Measurements from ENCODE around the gene MSH3. TPM values are rescaled to one million over a fixed set of nuclear protein-coding genes. Genes with fewer than 3 reads are reported as not detected.
"Not testable (repeated sequence)": the region's sequence is repeated elsewhere in the genome, so short reads cannot be mapped to it uniquely, and the experiment has no call there.

The MSH3 gene
- total RNA-seq, 1 donor from 2014 or later, result 10.4 TPM

DNA sequence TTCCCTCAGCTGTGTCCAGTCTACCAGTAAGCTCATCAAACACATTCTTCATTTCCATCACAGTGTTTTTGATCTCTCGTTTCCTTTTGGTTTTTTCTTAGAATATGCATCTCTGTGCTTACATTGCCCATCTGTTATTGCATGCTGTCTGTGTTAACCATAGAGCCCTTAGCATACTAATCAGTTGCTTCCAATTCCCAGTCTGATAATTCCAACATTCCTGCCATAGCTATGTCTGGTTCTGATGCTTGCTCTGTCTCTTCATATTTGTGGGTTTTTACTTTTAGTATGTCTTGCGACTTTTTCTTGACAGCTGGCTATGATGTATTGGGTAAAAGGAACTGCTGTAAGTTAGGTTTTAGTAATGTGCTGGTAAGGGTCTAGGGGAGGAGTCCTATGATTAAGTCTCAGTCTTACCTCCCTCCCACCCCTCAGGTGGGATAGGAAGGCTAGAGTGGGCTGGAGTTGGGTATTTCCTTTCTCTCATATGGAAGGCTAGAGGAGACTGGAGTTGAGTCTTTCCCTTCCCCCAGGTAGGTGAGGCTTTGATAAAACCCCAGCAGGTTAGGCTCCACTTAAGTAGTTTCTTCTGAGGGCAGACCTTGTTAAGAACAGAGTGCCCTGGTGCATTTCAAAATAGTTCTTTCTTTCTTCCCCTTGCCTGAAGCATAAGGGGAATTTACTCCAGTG is 206.6 kb downstream of the MSH3 start:
- intact Hi-C loops (cut with DNase I), result no loop called here
- ATAC-seq, result no peak
- no peak for DNase-seq (ENCODE audit: missing footprints)

DNA sequence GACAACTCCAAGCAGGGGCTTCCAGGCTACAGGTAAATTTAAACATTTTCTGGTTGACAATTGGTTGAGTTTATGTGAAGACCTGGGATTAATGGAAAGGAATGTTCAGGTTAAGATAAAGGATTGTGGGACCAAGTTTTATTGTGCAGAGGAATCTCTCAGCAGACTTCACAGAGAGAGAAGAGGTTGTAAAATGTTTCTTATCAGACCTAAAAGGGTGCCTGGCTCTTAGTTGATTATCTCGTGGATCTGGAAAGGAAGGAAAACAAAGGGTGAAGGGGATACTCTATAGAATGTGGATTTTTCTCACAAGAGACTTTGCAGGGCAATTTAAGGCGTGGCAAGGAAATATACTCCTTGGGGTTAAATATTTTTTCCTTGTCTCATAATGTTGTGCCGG is 209.3 kb downstream of the MSH3 start:
- DNase-seq (ENCODE audit: missing footprints) (no peak), ATAC-seq (no peak)
- intact Hi-C loops (cut with DNase I), result no loop called here

DNA sequence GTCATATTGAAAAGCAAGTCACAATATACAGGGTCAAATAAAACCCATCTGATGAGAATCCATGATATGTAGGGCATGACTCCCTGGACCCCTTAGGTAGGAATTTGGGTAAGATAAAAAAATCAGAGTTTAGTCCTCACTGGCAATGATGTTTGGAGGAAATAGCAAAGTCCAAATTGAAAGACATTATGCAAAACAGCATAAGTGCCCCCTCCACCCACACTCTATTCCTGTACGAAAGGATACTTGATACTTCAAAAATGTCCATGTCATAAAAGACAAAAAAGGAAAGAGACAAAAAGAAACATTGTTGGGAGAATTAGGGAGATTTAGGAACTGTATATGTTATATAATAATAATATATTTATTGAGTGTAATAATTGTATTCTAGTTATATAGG is 209.7 kb downstream of the MSH3 start:
- DNase-seq (ENCODE audit: missing footprints), result no peak
- intact Hi-C loops (cut with DNase I), result no loop called here
- ATAC-seq, result no peak

DNA sequence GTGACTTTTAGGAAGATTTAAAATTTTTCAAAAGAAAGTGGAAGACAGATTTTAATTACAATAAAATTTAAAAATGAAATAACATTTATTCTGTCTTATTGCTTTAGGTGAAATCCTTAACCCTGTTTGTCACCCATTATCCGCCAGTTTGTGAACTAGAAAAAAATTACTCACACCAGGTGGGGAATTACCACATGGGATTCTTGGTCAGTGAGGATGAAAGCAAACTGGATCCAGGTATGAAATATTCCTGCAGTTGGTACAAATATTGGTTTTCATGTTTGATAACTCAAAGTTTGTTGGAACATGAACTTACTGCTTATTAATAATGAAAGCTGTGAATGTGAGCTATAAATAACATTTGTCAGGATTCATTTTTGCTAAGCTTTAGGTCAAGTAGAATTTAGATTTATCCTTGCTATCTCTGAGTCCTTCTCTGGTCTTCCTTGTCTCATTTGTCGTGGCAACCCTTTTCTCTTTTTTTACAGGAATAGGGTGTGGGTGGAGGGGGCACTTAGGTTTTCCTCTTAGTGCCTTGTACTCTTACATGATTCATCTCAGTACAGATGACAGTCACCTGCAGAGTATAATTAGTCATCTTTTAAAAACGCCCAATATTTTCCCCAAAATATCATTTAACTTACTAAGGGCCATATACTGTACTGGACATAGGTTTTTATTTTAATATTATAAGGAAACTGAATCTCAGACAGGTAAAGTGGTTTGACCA is 210.4 kb downstream of the MSH3 start:
- intact Hi-C loops (cut with DNase I), result no loop called here
- DNase-seq (ENCODE audit: missing footprints) (no peak), ATAC-seq (no peak)

DNA sequence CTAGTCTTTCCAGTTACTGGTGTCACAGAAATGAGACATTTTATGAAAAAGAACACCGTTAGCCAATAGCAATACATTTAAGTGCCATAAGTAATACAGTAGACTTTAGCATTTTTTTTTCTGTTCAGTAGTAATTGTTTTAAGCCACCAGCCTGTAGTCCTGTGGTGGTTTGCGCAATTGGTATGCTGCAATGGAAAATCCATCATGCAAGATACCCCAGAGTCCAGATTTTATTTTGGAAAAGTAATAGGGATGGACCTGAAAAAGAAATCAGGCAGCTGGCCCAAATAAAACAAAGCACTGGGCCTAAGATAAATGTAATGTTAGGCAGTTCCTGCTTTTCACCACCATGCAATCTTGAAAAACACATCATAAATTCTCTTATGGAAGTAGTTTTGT is 211.1 kb downstream of the MSH3 start:
- no peak for ATAC-seq
- intact Hi-C loops (cut with DNase I), result no loop called here
- DNase-seq (ENCODE audit: missing footprints), result no peak

DNA sequence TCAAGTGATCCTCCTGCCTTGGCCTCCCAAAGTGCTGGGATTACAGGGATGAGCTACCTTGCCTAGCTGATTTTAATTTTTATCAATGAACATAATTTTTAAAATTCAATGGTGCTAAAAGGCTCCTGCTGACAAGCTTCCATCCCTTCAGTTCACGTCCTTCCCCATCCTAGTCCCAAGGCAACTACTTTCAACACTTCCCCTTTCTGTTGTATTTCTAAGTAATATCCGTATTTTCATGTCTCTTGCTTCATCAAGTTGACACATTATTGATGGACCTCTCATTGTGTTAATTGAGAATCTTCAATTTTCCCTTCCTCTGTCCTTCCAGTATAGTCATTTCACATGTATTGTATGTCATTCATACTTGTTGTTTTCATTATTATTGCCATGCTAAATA is 211.9 kb downstream of the MSH3 start:
- DNase-seq (ENCODE audit: missing footprints), result no peak
- intact Hi-C loops (cut with DNase I), result no loop called here
- ATAC-seq, result no peak

DNA sequence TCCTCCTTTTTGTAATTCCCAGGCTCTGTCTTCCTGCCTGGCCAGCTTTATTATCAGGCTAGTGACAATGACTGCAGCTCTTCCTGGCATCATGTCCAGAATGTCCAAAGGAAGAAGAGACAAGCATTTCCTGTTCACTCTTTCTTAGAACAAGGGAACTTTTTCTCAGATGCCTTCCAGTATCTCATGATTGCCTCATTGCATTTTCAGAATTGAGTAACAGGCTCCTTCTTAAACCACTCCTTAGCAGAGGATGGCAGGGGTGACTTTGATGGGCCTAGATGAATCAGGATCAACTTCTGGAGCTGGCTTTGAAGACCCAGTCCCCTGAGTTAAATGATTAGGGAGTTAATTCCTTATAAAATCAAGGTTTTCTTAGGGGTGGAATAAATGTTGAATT is 212.8 kb downstream of the MSH3 start:
- intact Hi-C loops (cut with DNase I), result no loop called here
- DNase-seq (ENCODE audit: missing footprints), result no peak
- no peak for ATAC-seq

DNA sequence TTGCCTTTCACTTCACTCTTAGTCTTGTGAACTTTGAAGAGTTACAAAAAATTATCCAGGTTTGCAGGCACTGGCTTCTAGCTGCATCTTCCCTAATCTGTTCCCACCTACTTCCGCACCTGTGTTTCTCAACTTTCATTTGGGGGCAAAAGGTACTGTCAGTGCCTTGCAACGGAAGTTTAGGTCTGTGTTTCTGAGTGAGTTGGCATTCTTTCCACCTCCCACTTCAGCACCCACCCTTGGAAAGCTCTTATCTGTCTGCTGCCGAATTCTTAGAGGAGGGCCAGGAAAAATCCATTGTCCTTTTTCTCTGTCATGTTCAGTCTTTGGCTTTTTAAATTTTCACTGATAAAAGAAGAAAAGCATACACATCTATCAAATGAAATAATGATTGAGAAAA is 216.0 kb downstream of the MSH3 start:
- intact Hi-C loops (cut with DNase I), result no loop called here
- DNase-seq (ENCODE audit: missing footprints), result no peak
- ATAC-seq, result no peak

DNA sequence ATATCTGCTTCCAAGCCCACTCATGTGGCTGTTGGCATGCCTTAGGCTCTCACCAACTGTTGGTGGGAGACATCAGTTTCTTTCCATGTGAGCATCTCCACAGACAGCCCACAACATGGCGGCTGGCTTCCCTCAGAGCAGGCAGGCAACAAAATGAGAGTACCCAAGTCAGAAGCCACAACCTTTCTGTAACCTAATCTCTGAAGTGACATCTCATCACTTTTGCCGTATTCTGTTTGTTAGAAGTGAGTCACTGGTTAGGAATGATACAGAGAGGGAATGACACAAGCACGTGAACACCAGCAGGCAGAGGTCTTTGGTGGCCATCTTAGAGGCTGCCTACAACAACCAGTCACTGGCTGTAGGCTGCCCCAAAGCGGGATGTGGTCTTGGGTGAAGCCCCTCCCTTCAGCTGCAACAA is 217.1 kb downstream of the MSH3 start:
- no peak for ATAC-seq
- DNase-seq (ENCODE audit: missing footprints), result no peak
- intact Hi-C loops (cut with DNase I), result no loop called here

DNA sequence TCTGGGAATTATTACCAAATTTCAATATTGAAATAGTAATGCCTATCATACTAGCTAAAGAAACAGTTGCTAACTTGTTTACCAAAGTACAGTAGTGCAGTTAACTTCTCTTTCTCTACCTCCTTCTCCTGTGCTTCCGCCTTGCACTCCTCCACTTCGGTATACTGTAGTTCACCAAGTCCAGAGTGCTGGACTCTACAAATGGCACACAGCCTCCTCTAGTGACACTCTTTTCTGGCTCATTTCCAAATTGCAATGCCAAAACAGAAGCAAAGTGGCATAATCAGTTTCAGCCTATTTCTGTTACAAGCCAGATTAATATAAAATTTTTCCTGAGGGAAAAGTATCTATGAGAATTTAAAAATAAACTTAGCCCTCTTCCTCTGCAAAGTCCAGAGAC is 219.7 kb downstream of the MSH3 start:
- DNase-seq (ENCODE audit: missing footprints), result no peak
- intact Hi-C loops (cut with DNase I), result no loop called here
- ATAC-seq, result no peak

DNA sequence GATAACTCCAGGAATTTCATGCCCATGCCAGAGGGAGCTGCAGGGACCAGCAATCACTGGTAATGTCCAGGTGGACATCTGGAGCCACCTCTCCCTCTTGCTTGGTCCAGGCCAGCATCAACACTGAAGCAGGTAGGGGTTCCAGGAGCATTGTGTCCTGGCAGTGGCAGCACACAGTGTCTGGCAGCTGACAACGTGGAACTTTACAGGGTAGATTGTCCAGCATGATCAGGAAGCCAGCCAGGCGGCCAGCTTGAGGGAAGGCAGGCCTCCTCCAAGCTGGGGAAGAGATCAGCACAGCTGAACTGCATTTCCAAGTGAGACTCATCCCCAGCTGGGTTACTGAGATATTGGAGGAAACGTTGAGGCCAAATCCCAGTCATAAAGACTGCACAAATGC is 223.1 kb downstream of the MSH3 start:
- no peak for DNase-seq (ENCODE audit: missing footprints)
- intact Hi-C loops (cut with DNase I), result no loop called here
- ATAC-seq, result no peak

DNA sequence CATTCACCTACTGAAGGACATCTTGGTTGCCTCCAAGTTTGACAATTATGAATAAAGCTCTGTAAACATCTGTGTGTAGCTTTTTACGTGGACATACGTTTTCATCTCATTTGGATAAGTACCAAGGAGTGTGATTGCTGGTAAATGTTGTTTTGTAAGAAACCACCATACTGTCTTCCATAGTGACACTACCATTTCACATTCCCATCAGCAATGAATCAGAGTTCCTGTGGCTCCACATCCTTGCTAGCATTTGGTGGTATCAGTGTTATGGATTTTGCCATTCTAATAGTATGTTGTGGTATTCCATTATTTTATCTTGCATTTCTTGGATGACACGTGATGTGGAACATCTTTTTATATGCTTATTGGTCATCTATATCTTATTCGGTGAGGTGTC is 227.3 kb downstream of the MSH3 start:
- DNase-seq (ENCODE audit: missing footprints) (no peak), ATAC-seq (no peak)
- intact Hi-C loops (cut with DNase I), result no loop called here

DNA sequence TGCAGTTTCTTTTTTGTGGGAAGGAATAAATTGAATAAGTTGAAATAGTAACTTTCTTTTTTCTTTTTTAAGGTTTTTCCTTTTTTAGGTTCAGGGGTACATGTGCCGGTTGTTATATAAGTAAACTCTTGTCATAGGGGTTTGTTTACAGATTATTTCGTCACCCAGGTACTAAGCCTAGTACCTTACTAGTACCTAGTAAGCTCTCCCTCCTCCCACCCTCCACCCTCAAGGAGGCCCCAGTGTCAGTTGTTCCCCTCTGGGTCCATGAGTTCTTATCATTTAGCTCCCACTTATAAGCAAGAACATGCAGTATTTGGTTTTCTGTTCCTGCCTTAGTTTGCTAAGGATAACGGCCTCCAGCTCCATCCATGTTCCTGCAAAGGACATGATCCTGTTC is 228.9 kb downstream of the MSH3 start:
- intact Hi-C loops (cut with DNase I); DNase-seq (ENCODE audit: missing footprints); ATAC-seq: not testable (repeated sequence)

DNA sequence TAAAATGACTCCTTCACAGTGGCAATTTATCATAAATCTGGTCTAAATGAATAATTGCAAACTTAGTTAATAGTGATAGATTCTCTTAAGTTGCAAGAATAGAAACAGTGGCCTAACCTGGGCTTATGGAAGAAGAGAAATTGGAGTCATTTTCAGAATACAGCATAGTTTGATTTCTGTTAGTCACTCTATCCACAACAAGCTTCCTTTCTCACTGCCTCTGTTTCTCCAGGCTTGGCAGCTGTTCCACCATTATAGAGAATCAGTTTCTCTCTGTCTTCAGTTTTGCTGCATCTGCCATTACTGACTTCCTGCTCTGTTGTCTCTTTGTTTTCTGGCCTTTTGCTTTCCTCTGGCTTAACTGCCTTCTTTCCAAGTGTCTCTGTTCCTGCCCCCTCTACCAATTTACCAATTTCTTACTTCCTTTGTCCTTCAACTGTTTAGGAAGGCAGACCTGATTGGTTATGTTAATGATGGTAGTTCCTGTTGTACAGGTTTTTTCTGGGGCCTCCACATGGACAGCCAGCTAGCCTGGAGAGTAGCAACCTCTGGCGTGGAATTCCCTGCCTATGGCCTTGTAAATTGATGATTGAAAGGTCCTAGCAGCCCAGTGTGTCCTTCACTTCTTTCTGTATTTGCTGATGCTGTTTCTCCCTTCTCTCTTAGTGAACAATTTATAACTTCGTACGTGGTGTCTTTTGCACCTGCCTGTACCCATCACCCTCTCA is 229.8 kb downstream of the MSH3 start:
- intact Hi-C loops (cut with DNase I), result no loop called here
- DNase-seq (ENCODE audit: missing footprints) (no peak), ATAC-seq (no peak)

DNA sequence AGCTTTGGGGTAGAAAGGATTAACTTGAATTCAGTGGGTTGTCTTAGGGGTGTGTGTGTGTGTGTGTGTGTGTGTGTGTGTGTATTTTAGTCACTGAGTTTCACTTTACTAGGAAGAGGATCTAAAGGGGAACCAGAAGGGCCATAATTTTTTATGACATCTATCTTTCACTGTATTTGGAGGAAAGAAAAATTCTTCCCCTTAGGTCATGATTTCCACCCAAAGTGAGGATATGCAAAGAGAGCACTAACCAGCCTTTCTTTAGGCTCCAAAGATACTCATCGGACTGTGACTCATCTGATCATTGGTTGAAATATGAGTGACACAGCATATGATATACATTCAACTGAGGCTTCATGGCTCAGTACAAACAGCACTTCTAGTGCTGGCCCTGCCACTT is 230.5 kb downstream of the MSH3 start:
- DNase-seq (ENCODE audit: missing footprints) (no peak), ATAC-seq (no peak)
- intact Hi-C loops (cut with DNase I), result no loop called here

DNA sequence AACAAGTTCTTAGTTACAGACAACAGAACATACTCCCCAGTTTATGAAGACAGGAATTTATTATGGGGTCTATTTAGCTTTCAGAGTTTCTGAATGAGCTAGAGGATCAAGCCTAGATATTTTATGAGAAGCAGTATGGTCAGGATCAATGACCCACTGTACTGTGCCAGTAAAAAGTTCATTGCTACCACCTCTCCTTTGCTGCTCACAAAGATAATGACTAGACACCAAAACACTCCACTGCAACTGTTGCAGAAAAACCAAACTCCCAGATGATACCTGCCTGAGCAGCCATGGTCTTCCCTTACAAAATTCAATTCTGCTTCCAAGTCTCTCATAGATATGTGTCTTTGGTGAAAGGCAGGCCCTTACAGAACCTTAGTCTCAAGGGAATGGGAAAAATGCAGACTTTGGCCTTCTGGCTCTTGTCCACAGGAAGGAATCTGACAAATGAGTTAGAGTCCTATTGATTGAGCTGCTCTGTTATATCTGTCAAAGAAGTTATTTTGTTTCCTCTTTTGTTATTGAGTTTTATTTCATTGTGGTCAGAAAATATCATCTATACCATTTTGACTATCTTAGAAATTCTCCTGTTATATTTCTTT is 231.0 kb downstream of the MSH3 start:
- no peak for DNase-seq (ENCODE audit: missing footprints)
- ATAC-seq, result no peak
- intact Hi-C loops (cut with DNase I), result no loop called here

DNA sequence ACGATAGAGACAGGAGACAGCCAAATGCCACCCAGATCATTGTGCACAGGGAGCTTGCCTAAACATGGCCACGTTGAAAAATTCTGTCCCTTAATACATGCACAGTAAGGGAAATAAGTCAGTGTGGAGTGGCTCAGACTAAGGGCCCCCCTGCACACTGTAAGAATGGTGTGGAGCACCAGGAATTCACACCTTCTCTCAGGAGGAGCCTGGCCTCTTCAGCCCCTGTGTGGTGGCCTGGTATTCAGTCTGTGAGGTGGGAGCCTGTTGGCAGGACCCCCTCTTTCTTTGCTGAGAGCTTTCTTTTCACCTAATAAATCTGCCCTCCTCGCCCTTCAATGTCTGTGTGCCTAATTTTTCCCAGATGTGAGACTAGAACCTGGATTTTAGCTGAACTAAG is 239.6 kb downstream of the MSH3 start:
- intact Hi-C loops (cut with DNase I), result no loop called here
- ATAC-seq, result no peak
- no peak for DNase-seq (ENCODE audit: missing footprints)

DNA sequence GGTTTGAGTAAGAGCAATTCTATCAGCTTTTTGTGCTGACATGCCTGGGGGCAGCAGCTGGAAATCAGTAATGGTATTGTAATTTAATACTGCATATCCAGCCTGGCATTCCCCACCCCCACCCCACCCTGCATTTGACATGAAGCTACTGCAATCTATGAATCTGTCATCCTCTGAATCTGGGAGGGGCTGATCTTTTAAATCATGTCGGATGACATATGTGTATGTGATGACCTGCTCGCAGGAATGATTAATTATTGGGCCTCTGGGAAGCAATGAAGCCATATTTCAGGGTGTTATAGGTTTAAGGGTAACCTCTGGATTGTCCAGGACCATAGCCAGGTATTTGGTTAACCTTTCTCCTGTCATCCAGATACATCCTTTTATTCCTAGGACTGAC is 241.1 kb downstream of the MSH3 start:
- DNase-seq (ENCODE audit: missing footprints) (no peak), ATAC-seq (no peak)
- intact Hi-C loops (cut with DNase I), result no loop called here

DNA sequence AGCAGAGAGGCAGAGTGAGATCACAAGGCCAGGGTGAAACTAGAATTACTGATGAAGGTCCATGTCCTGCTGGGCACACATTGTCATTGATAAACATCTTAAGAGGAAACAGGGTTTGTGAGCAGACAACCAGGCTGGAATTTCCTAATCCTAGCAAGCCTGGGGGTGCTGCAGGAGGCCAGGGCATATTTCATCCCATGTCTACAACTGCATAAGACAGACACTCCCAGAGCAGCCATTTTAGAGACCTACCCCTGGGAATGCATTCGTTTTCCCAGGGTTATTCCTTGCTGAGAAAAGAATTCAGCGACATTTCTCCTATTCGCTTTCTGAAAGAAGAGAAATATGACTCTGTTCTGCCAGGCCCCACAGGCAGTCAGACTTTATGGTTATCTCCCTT is 248.2 kb downstream of the MSH3 start:
- DNase-seq (ENCODE audit: missing footprints); intact Hi-C loops (cut with DNase I); ATAC-seq: not testable (repeated sequence)
